HG02973 (cell line): ENCODE data around the gene SPRYD3.
A peak's percentile ranks its signal among the peaks of the same experiment; 100 is the strongest.

Experiments
- ATAC-seq: cut with Tn5 transposase; IDR thresholded peaks from one replicate; pipeline ENCODE4 v1.9.1; 2021; ENCODE audit warnings: moderate library complexity; ENCODE audit not compliant: unreplicated experiment

The SPRYD3 gene

DNA sequence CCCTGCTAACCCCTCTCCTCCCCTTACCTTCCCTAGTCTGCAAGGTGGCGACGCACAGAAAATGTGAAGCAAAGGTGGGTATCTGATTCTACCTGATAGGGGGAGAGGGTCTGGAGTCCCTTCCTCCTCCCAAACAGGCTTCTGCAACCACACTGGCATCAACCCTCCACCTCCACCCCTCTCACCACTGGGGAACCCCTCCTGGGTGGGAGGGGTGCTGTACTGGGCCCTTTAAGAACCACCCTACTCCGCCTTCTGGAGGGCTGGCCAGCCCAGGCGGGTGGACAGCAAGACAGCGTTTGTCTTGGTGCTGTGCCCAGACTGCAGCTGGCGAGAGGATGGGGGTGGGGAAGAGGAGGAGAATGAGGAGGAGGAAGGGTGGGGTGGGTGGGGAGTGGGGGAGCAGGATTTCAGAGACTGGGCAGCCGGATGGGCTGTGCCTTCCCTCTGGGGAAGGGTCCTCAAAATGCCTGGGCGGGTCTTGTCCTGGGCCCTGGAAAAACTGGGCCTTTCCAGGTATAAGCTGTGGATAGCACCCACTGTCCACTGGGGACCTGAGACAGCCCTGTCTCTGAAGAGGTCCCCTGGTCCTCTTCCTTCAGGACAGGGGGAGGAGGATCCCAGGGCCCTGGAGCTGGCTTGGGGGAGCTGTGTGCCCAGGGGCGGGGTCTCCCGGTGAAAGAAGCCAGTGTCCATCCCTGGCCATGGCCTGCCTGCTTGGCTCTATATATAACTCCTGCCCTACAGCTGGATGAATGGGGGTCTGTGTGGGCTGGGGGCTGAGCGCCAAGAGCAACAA, 26.6 kb downstream of the SPRYD3 start:
- no peak for ATAC-seq

DNA sequence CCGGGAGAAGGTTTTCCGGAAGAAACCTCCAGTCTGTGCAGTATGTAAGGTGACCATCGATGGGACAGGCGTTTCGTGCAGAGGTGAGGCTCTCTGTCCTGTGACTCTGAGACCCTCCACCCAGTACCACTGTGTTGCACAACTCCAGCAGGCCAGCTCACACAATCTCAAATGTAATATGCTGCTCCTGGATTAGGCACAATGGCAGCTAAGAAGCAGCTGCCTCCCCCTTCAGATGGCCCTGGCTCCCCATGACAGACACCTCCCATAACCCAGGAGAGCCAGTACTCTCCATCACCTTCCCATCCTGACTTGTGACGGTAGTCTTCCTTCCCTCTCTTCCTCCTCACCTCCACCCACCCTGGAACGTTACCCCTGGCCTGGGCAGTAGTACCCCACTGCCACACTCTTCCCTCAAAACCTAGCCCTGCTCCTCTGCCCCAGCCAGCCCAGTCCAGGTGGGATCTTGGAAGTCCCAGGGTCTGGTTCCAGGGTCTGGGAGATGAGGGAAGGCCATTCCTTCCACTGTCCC, 27.2 kb downstream of the SPRYD3 start:
- no peak for ATAC-seq

DNA sequence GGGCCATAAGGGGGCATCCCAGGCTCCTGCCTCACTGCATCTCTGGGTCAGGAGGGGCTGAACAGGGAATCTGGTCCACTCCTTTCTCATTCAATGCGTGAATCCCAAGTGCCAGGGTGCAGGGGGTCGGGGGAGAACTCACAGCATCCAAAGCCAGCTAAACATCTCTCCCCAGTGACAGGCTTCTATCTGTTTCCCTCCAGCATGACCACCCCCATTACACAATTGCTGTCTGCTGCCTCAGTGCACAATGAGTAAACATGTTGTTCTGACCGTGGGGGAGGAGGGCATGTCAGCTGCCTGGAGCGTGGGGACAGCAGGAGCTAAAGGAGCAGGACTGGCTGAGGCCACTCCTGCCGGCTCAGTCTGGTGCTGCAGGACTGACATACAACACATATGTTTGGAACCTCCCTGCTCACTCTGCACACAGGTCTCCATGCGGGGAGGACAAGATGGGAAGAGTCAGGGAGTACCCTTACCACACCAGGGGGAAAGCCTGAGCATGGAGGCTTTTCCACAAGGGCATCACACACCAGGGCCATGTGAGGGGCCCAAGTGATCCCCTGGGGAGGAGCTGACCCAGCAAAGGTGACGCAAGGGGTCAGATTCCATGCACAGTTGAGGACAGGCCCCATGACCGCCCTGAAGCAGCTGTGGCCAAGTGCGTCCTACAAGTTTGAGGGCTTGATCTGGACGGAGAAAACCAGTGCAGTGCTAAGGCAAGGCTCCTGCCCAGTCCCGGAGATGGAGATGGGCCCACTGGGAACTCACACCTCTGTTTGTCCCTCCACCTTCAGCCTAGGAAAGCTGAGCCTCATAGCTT, 27.9 kb downstream of the SPRYD3 start:
- no peak for ATAC-seq

DNA sequence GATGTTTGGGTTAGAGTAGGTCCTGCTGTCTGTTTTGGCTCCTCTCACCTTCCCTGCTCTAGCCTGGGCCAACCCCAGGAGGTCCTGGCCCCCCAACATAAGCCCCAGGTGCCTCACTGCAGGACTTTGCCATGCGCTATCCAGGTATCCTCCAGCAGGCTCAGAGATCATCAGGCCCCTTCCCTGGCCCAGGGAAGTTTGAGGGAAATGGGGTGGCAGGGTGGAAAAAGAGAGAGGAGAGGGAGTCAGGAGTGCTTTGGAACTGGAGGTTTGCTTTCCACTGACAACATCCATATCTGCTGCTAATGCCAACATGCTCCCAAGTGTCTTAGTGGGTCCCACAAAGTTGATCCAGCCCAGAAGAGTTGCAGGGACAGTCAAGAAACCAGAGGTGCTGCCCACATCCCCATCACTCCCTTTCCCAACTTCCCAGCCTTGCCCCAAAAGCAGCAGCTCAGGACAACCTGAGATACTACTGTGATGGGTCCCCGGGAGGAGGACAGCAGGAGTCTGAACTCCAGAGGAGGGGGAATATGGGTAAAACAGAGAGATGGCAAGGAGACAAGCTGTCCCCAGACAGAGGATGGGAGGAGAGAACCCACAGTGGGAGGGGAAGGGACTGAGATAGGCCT, 28.6 kb downstream of the SPRYD3 start:
- no peak for ATAC-seq

DNA sequence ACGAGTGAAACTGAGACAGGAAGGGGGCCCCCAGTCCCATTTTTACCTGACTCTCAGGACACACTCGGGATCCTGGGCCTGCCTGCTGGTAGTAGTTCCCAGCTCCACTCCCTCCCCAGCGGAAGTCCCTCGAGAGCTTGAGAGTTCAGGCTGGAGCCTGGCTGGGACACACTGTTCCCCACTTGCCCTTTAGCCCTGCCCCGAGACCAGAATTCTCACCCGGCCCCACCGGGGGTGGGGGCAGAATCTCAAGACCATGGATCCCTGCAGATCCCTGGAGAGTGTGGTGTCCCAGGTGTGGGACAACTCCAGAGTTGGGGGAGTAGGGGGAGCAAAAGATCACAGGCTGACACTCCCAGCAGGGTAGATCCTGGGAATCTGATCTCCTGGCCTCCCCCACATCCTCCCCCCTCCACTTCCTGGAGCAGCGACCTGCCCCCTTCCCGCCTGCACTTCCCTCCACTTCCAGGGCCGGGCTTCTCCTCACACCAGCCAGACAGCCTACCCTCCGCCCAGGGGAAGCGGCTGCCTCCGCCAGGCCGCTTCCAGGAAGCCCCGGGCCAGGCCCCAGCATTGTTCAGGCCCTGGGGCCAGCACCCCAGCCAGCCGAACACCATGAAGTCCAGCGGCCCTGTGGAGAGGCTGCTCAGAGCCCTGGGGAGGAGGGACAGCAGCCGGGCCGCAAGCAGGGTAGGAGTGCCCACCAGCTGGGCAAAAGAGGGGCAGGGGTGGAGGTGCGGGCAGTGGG, 29.4 kb downstream of the SPRYD3 start, which contains the start of gene TNS2:
Gene TNS2, plus strand, starts transcription at position 495 of the 748 bp plus-strand sequence. Its CDS starts 121 bp downstream, at position 616.
- ATAC-seq: no peak

DNA sequence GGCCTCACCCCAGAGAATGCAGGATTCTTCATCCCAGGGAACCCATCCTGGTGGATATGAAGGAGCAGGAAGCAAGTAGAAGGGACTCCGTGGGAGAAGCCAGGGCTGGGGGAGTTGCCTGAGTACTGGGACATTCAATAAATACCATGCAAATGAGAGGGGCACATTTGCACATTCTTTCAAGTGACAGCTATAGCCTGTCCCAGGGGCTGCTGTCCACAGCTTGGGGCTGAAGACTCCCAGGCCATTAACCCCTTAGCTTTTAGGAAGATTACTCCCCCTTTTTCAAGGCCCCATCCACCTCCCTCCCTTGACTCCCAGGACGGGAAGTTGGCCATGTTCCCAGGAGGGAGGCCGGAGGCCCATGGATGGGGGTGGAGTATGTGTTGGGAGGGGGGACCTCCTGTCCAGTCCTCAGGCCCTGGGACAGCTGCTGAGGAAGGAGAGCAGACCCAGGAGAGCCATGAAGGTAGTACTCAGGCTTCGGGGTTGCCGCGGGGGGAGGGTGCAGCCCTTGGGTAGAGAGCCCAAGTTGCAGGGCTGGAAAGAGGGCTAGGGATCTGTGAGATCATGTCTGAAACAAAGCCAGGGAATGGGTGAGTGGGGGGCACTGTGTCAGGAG, 30.3 kb downstream of the SPRYD3 start:
- ATAC-seq: no peak

DNA sequence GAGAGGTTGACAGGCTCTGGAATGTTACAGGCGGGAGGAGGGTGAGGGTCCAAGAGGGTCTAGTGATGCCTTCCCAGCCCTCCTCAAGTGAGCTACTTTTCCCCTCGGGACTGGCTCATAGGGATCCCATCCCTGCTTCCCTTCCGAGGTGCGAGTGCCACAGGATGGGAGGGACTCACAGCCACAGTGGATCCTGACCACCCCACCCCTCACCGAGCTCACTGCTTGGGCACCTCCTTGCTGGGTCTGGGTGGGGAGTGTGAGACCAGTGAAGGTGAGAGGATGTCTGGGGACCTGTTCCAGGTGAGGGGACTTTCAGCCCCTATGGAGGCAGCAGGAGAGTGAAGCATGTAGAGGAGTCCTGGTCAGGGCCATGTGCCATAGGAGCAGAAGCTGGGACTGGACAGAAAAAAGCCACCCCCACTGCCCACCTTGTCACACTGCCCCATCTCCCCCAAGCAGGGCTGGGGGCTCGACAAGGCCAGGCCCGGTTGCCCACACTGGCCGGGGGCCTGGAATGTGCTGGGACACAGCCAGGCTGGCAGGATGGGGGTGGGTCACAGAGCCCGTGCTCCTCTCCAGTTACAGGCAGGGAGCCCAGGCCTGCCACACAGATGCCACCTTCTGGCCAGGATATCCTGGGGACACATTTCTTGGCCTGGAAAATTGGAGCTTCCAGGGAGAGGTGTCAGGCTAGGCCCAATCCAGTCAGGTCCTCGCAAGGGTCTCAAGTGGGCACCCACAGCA, 31.0 kb downstream of the SPRYD3 start:
- ATAC-seq: no peak

DNA sequence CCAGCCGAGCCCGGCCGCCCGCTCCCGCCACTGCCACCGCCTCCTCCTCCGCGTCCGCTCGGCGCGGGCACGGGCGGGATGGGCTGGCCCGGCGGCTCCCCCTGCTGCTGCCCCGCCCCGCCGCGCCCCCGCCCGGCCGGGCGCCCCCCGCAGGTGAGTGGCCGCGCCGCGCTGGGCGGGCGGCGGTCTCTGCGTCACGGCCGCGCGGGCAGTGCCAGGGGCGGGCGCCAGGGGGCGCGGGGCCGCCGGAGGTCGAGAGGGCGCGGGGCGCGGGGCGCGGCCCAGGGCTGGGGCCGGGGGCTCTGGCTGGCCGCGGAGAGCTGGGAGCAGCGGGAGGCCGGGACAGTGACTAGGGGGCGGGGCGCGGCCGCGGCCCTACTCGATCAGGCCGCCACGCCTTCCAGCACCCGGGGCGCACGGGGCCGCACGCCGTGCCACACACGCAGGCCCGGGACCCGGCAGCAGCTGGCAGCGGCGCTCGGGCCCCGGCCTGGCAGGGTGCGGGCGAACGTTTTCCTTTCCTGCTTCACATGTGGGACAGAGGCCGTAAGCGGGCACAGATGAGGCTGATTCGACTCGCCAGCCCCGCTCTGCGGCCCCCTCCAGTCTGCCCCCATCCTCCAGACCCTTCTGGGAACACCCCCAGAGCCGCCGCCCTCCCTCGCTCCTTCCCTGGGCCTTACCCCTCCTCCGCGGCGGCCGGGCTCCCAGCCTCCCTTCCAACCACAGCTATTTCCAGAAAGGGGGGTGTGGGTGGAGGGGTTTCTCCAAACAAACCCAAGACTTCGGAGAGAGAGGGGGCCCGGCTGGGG, 31.8 kb downstream of the SPRYD3 start:
- peak; percentile 65 for ATAC-seq

DNA sequence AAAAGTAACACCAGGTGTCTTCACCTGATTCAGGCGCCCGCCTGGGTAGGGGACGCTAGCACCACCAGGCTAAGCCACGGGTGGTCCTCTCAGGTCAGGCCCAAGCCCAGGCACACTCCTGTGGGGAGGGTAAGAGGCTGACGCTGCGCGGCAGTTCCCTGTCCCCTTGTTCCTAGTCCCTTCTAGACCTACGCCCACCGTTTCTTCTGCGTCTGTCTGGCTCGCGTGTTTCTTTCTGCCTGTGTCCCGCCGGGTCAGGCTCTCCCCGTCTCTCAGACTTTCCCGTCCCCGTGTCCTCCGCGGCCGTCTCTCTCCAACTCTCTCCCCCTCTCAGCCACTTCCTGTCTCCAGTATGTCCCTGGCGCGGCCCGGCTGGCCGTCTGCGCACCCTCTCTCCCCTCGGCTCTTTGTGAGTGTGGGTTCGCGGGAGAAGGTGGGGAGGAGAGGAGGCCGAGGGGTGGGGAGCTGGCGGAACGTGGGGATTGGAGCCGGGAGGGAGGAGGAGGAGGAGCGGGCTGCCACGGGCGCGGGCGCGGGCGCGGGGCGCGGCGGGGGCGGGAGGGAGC, 32.5 kb downstream of the SPRYD3 start:
- ATAC-seq: peak; percentile 31

DNA sequence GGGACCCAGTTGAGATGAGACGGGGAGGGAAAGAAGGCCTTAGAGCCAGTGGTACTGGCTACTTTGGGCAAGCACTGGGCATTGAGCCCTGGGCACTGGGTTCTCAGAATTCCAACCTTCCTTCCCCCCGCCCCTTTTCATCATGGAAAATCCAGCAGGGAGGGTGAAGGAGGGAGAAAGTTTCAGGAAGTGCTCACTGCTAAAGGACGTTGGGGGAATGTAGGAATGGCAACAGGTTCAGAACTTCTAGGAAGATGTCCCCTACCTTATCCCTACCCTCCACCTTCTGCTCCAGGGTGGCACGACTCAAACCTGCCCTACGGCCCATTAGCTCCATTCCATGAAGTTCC, 33.5 kb downstream of the SPRYD3 start:
- ATAC-seq: no peak

DNA sequence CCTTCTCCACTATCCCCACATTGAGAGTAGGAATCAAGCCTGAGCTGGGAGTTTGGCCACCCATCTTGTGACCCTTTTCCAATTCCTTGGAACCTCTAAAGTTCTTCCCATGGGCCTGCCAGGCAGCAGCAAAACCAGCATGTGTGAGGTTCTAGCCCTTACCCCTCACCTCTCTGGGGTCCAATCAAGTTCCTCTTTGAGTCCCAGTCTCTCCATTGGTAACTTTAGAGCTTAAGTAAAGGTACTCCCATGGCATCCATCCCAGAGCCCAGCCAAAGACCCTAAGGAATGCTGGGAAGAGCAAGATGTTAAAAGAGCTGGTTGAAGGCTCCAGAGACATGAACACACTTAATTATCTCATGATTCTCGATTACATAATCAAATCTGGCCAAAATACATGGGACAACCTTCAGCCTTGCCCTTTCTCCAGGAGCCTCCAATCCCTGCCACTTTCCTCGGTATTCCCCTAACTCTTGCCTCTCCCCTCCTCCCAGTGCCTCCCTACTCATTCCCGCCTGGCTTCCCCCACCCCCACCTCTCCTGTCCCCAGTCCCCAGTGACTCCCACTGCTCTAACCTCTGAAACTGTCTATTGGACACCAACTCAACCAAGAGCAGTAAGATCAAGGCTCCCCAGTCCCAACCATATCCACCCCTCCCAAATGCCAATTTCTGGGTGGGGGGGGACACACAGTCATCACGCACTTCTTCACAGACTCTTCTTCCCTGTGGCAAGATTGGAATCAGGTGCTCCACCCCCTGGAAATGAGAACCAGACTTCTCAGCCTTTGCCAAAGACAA, 34.1 kb downstream of the SPRYD3 start:
- ATAC-seq: no peak

DNA sequence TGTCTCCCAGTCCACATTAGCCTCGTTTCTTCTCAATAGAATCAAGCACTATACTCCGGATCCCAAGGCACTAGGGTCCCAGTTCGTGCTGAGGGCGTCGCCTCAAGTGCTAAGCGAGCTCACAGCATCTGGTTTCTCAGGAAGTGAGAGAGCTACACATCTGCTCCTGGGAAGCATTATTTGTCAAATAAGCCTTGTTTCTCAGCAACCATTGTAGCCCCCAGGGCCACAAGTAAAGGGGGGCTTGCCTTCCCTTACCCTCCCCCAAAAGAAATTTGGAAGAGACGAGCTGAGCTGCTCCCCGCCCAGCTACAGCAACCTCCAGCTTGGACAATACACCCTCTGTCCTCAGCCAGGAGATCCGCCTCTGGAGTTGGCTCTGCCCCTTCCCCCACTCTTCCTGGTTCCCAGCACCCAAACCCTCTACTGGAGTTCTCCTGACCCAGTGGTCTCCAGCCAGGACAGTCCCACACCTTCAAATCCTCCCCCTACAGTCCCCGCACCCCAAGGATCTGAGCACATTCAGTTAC, 35.1 kb downstream of the SPRYD3 start:
- no peak for ATAC-seq

DNA sequence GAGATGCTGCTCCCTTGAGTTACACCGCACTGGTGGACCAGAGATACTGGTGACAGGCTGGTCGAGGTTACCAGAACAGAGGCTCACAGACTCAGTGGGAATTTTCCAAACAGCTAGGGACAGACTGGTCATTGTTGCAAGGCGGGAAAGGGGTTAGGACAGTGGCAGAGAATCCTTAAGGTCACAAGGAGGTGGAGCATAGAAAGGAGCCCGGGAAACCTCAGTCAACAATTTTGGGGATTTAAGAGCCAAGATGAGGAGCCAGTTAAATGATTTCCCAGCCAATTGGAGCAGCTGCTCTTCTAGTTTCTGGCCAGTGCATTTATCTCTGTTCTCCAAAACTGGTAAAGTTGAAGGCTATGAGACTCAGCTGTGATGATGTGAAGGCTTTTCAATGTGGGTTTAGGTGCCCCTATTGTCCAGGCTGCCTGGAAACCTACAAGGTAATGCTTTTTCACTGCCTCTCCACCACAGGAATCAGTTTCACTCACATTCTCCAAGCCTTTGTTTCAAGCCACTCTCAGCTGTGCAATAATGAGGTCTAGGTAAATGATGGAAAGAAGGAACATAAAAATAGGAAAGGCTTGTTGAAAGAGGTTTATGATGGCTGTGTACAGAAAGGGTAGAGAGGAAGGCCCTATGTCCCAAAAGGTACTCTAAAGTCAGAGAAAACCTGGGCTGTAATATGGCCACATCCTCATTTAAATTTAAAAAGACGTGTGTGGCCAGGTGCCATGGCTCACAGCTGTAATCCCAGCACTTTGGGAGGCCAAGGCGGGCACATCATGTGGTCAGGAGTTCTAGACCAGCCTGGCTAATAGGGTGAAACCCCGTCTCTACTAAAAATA, 36.4 kb downstream of the SPRYD3 start:
- ATAC-seq: no peak

DNA sequence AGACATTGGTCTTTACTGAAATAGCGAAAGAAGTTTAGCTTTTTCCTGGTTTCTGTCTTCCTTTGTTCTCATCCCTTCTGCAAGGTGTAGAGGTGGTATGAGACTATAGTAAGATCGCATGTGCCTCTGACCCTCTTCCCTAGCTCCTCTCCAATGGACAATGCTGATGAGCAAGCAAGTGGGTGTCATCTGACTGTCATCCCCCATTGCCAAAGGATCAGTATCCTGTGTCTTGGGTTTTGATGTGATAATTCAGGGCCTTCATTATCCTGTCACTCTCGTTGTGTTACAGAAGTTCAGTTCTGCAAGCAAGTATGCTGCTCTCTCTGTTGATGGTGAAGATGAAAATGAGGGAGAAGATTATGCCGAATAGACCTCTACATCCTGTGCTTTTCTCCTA, 39.3 kb downstream of the SPRYD3 start:
- no peak for ATAC-seq

DNA sequence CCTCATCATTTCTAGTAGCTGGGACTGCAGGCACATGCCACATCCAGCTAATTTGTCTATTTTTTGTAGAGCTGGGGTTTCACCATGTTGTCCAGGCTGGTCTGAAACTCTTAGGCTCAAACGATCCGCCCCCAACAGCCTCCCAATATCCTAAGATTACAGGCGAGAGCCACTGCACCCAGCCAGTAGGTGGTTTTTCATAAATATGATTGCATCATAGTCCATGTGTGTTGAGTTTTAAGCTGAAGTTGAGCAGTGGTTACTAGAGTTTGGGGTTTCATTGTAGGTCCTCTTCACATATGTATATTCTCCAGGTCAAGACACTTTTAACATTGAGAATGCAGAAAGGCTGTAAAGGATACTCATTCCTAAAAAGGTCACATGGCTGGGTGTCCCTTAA, 42.4 kb downstream of the SPRYD3 start:
- no peak for ATAC-seq

DNA sequence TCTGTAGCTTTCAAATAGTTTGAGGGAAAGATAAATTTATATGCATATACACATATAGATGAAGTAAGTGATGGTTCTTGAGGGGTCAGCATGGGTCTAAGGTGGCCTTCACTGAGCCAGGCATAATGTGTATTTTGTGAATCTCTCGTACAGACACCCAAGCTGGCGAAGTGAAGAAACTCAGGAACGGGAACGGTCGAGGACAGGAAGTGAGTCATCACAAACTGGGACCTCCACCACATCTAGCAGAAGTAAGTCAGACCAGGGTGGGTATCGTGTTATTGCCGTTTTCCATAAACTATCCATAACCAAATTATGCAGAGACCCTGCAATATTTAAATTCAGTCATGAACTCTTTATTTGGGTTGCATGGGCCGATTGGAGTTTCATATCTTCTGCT, 44.7 kb downstream of the SPRYD3 start:
- no peak for ATAC-seq
